HepG2 (cell line): ENCODE measurements around the gene MARS1. TPM values are rescaled to one million over a fixed set of nuclear protein-coding genes. Genes with fewer than 3 reads are reported as not detected.

Source experiments
- ATAD3A ChIP-seq: sonication (generic); formaldehyde crosslinking; IDR thresholded peaks from 2 replicates; pipeline ENCODE4 v1.4.0; 2020; ENCODE audit warnings: missing genetic modification reagents
- ATF4 ChIP-seq, 2 experiments: fragments of 450-650 bp in 1 of 2; sonication (generic) in 1 of 2; formaldehyde crosslinking; IDR thresholded peaks; 2 replicates each; pipeline versions ENCODE4 v1.5.0 to v1.8.0; 2020 to 2022; ENCODE audit warnings: mild to moderate bottlenecking in 1 of 2, missing genetic modification reagents in 1 of 2
- CBX5 ChIP-seq: sonication (generic); formaldehyde crosslinking; IDR thresholded peaks from 2 replicates; pipeline ENCODE4 v1.4.0; 2020; ENCODE audit warnings: missing genetic modification reagents, borderline replicate concordance
- CENPT ChIP-seq: sonication (generic); formaldehyde crosslinking; IDR thresholded peaks from 2 replicates; pipeline ENCODE4 v1.8.0; 2022; ENCODE audit warnings: low read depth, mild to moderate bottlenecking, moderate library complexity, missing genetic modification reagents
- EZH2 ChIP-seq: conservative IDR thresholded peaks from 2 replicates; pipeline ENCODE4 v1.6.1; 2012; ENCODE audit warnings: mild to moderate bottlenecking, low read depth, low read length, moderate library complexity
- KDM3A ChIP-seq: IDR thresholded peaks from 2 replicates; pipeline ENCODE4 v1.6.1; 2018; ENCODE audit warnings: low read depth, missing compliant biosample characterization
- MAF1 ChIP-seq: sonication (generic); formaldehyde crosslinking; IDR thresholded peaks from 2 replicates; pipeline ENCODE4 v1.5.0; 2020; ENCODE audit warnings: missing genetic modification reagents, borderline replicate concordance
- PATZ1 ChIP-seq: sonication (generic); formaldehyde crosslinking; IDR thresholded peaks from 2 replicates; pipeline ENCODE4 v1.4.0; 2020; ENCODE audit warnings: missing genetic modification reagents
- PHF5A ChIP-seq: IDR thresholded peaks from one replicate; pipeline ENCODE4 v1.6.1; 2018; ENCODE audit warnings: low read depth, missing genetic modification reagents; ENCODE audit not compliant: unreplicated experiment
- ZEB1 ChIP-seq: IDR thresholded peaks from 2 replicates; pipeline ENCODE4 v1.6.1; 2012; ENCODE audit warnings: mild to moderate bottlenecking, low read depth, inconsistent platforms; ENCODE audit not compliant: insufficient replicate concordance
- ZNF138 ChIP-seq: sonication (generic); formaldehyde crosslinking; IDR thresholded peaks from 2 replicates; pipeline ENCODE4 v1.5.0; 2020; ENCODE audit warnings: mild to moderate bottlenecking, low read depth, missing genetic modification reagents
- ZNF205 ChIP-seq: IDR thresholded peaks from 2 replicates; pipeline ENCODE4 v1.6.1; 2018; ENCODE audit warnings: missing biosample characterization, missing genetic modification reagents
- ZNF24 ChIP-seq: fragments of 450-650 bp; IDR thresholded peaks from 2 replicates; pipeline ENCODE4 v1.6.1; 2017; ENCODE audit warnings: antibody characterized with exemption, mild to moderate bottlenecking
- ZNF414 ChIP-seq: sonication (generic); formaldehyde crosslinking; IDR thresholded peaks from 2 replicates; pipeline ENCODE4 v1.5.0; 2020; ENCODE audit warnings: missing genetic modification reagents
- ZNF446 ChIP-seq: sonication (generic); formaldehyde crosslinking; IDR thresholded peaks from 2 replicates; pipeline ENCODE4 v1.5.0; 2020; ENCODE audit warnings: mild to moderate bottlenecking, missing genetic modification reagents
- ZNF547 ChIP-seq: sonication (generic); formaldehyde crosslinking; IDR thresholded peaks from 2 replicates; pipeline ENCODE4 v1.5.1; 2020; ENCODE audit warnings: mild to moderate bottlenecking, missing genetic modification reagents
- ZNF562 ChIP-seq: sonication (generic); formaldehyde crosslinking; IDR thresholded peaks from 2 replicates; pipeline ENCODE4 v1.8.0; 2022; ENCODE audit warnings: missing genetic modification reagents, borderline replicate concordance
- ZNF580 ChIP-seq: IDR thresholded peaks from 2 replicates; pipeline ENCODE4 v1.6.1; 2016; ENCODE audit warnings: low read depth, borderline replicate concordance
- ZNF619 ChIP-seq: sonication (generic); formaldehyde crosslinking; IDR thresholded peaks from 2 replicates; pipeline ENCODE4 v1.4.0; 2020; ENCODE audit warnings: mild to moderate bottlenecking, missing genetic modification reagents
- polyA plus RNA-seq, 8 experiments: library from polyadenylated mRNA; depleted of rRNA in 3 of 8; stranded (reverse) in 7 of 8; unstranded in 1 of 8; fragments of >200 nt; fragmentation: Illumina TruSeq in 4 of 8; extraction: Trizol in 4 of 8; gene quantifications; 2 replicates each; pipeline versions ENCODE4 v1.2.1 to v1.2.3, GENCODE V29; 2011 to 2016; ENCODE audit warnings: low read depth in 4 of 8, missing spikeins in 1 of 8, mixed read lengths in 1 of 8; ENCODE audit not compliant: insufficient read depth in 1 of 8
- total RNA-seq, 5 experiments: library from RNA; depleted of rRNA; stranded (reverse); fragments of >200 nt; fragmentation: Illumina TruSeq; extraction: Trizol; gene quantifications; 2 replicates each; pipeline ENCODE4 v1.2.3, GENCODE V29; 2016; ENCODE audit warnings: low read depth in 1 of 5
- TF ChIP-seq, protein P1 (sequence below): sonication (generic); formaldehyde crosslinking; IDR thresholded peaks from 2 replicates; pipeline ENCODE4 v1.4.0; 2020; ENCODE audit warnings: missing genetic modification reagents

Gene MARS1
- total and polyA plus RNA-seq, 2 of the 13 experiments (the other 11 are each of a cell fraction or from before 2014, with no cell fraction given): 115 to 181 TPM

DNA sequence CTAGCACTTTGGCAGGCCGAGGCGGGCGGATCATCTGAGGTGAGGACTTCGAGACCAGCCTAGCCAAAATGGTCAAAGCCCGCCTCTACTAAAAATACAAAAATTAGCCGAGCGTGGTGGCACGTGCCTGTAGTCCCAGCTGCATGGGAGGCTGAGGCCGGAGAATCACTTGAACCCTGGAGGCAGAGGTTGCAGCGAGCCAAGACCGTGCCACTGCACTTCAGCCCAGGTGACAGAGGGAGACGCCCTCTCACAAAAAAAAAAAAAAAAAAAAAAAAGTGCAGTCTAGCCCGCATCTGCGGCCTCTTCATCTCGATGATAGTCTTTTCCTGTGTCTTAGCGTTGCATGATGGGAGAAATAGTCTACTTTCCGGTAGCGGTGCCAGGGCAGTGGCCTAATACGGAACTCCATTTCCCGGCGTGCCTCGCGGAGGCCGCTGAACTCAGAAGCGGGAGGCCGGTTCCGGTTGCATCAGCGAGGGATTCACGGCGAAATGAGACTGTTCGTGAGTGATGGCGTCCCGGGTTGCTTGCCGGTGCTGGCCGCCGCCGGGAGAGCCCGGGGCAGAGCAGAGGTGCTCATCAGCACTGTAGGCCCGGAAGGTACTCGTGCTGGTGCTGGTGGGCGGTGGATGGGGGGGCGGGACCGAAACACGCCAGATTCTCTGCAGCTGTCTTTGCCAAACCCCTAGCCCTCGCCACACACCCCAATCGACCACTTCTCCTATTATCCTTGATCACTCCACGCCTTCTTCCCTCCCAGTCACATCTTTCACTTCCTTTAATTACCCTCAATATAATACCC is at the start of gene MARS1 (continued):
- TF ChIP-seq ATF4 (CRISPR knock-in tag; IDR thresholded peaks at IDR 0.05): peak; percentile 58 to 100; a peak in 3 of 4 replicates
- TF ChIP-seq CBX5 (CRISPR knock-in tag): peak; percentile 26; the same call in 1 of the 2 replicates
- TF ChIP-seq EZH2: no peak
- no peak for TF ChIP-seq ZNF24
- no peak for TF ChIP-seq CENPT (CRISPR knock-in tag)
- no peak for TF ChIP-seq PATZ1
- TF ChIP-seq ATAD3A (CRISPR knock-in tag): no peak
- TF ChIP-seq ZNF446: 0 out of 2 replicates have a peak, but pooled peaks have one; percentile 50
- TF ChIP-seq ZNF414: peak; percentile 85
- TF ChIP-seq KDM3A (CRISPR knock-in tag): 0 out of 2 replicates have a peak, but pooled peaks have one; percentile 24
- no peak for TF ChIP-seq ZNF619 (CRISPR knock-in tag)
- TF ChIP-seq PHF5A (CRISPR knock-in tag): peak; percentile 19
- no peak for TF ChIP-seq ZNF562 (CRISPR knock-in tag)
- TF ChIP-seq ZNF205 (CRISPR knock-in tag): no peak
- TF ChIP-seq ZNF580 (CRISPR knock-in tag): 0 out of 2 replicates have a peak, but pooled peaks have one; percentile 32
- TF ChIP-seq ZNF547: peak; percentile 72; the same call in 1 of the 2 replicates
- peak; percentile 44 for TF ChIP-seq ZEB1
- no peak for TF ChIP-seq MAF1 (CRISPR knock-in tag)
- no peak for TF ChIP-seq ZNF138
- TF ChIP-seq, protein P1, sequence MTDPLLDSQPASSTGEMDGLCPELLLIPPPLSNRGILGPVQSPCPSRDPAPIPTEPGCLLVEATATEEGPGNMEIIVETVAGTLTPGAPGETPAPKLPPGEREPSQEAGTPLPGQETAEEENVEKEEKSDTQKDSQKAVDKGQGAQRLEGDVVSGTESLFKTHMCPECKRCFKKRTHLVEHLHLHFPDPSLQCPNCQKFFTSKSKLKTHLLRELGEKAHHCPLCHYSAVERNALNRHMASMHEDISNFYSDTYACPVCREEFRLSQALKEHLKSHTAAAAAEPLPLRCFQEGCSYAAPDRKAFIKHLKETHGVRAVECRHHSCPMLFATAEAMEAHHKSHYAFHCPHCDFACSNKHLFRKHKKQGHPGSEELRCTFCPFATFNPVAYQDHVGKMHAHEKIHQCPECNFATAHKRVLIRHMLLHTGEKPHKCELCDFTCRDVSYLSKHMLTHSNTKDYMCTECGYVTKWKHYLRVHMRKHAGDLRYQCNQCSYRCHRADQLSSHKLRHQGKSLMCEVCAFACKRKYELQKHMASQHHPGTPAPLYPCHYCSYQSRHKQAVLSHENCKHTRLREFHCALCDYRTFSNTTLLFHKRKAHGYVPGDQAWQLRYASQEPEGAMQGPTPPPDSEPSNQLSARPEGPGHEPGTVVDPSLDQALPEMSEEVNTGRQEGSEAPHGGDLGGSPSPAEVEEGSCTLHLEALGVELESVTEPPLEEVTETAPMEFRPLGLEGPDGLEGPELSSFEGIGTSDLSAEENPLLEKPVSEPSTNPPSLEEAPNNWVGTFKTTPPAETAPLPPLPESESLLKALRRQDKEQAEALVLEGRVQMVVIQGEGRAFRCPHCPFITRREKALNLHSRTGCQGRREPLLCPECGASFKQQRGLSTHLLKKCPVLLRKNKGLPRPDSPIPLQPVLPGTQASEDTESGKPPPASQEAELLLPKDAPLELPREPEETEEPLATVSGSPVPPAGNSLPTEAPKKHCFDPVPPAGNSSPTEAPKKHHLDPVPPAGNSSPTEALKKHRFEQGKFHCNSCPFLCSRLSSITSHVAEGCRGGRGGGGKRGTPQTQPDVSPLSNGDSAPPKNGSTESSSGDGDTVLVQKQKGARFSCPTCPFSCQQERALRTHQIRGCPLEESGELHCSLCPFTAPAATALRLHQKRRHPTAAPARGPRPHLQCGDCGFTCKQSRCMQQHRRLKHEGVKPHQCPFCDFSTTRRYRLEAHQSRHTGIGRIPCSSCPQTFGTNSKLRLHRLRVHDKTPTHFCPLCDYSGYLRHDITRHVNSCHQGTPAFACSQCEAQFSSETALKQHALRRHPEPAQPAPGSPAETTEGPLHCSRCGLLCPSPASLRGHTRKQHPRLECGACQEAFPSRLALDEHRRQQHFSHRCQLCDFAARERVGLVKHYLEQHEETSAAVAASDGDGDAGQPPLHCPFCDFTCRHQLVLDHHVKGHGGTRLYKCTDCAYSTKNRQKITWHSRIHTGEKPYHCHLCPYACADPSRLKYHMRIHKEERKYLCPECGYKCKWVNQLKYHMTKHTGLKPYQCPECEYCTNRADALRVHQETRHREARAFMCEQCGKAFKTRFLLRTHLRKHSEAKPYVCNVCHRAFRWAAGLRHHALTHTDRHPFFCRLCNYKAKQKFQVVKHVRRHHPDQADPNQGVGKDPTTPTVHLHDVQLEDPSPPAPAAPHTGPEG (CRISPR knock-in tag): no peak
